Measurements from ENCODE around the gene FLNB.
A peak's percentile ranks its signal among the peaks of the same experiment; 100 is the strongest.

FLNB gene

DNA sequence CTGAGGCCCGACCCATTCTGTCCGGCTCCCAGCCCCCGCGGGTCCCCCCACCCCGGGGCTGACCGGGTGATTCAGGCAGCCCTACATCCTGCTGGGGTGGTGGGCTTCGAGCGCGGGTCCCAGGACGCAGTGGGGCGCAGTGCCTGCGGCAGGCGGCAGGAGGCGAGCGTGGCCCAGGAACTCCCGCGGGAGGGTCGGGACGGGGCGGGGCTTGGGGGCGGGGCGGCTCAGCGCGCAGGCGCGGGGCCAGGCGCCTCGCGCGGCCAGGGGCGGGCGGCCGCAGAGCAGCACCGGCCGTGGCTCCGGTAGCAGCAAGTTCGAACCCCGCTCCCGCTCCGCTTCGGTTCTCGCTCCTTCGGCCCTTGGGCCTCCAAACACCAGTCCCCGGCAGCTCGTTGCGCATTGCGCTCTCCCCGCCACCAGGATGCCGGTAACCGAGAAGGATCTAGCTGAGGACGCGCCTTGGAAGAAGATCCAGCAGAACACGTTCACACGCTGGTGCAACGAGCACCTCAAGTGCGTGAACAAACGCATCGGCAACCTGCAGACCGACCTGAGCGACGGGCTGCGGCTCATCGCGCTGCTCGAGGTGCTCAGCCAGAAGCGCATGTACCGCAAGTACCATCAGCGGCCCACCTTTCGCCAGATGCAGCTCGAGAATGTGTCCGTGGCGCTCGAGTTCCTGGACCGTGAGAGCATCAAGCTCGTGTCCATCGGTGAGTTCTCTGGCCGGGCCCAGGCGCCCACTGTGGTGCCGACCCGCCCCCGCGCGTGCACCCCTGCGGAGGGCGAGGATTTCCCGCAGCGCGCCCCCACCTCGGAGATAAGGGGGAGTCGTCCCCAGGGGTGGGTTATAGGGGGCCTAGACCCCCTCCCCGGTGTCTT, at the start of gene FLNB:
Gene FLNB (plus strand): TSS at position 282 of the 885 bp plus-strand sequence. CDS start 143 bp downstream, at position 425.
- H3K9me3 ChIP-seq (ENCODE audit: insufficient read depth, low read depth, low read length): no peaks in the 10 kb centered on the region
- no peaks in the 10 kb centered on the region for H3K27me3 ChIP-seq (ENCODE audit: insufficient read depth, low read length)
- H3K4me1 ChIP-seq (ENCODE audit: insufficient read depth, low read length): peaks cover 11% of the 10 kb centered on the region
- peak within 1 kb of the TSS; percentile 88 for H3K9ac ChIP-seq (ENCODE audit: low read depth, low read length)
- H3K36me3 ChIP-seq (ENCODE audit: insufficient read depth, low read depth, low read length): no peaks in the 10 kb centered on the region
- H3K27ac ChIP-seq (ENCODE audit: low read length): peak within 1 kb of the TSS; percentile 40
- peak within 1 kb of the TSS; percentile 93 for H3K4me3 ChIP-seq (ENCODE audit: low read length)

DNA sequence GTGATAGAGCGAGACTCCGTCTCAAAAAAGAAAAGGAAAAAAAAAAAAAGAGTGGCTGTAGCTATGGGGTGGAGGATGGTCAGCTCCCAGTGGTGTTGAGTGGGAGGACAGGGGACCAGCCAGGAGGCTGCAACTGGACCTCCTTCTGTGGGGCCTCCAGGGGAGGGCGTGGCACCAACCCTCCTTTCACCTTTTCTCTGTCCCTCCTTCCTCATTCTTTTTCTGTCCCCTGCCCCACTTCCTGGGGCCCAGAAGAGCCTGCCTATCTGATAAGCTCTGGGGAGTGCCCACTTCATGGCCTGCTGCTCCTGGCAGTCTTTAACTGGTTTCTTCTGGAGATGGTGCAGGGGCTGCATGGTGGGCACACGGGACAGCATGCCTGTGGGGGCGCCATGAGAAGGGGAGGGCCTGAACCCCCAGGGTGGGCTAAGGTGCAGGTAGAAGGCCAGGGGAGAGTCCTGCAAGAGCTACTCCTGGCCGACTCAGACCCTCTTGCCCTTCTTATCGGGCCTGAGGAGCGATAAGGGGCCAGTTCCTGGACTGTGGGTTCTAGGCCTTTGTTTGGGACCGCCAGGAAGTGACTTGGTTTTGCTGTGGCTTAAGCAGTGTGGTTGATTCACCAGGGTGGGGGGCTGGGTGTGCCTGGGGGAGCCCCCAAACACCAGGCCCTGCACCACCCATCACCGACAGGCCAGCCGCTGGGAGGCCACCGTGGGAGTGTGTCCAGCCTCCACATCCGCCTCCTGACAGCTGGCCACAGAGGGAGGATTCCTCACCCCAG, 49.4 kb upstream of the FLNB start:
- Histone ChIP-seq H3K4me3 (ENCODE audit: low read length) (no peak overlapping the region), H3K36me3 (ENCODE audit: insufficient read depth, low read depth, low read length) (no peaks in the 10 kb centered on the region), H3K9ac (ENCODE audit: low read depth, low read length) (no peak overlapping the region), H3K27ac (ENCODE audit: low read length) (no peak overlapping the region), H3K27me3 (ENCODE audit: insufficient read depth, low read length) (no peaks in the 10 kb centered on the region), H3K9me3 (ENCODE audit: insufficient read depth, low read depth, low read length) (no peaks in the 10 kb centered on the region), H3K4me1 (ENCODE audit: insufficient read depth, low read length) (0 out of 2 replicates have a peak, but pooled peaks cover 3% of the 10 kb centered on the region)

GRCh38 chr3:57959423-57960173, 48.6 kb upstream of the FLNB start:
- Histone ChIP-seq H3K27me3 (ENCODE audit: insufficient read depth, low read length) (no peaks in the 10 kb centered on the region), H3K36me3 (ENCODE audit: insufficient read depth, low read depth, low read length) (no peaks in the 10 kb centered on the region), H3K27ac (ENCODE audit: low read length) (no peak overlapping the region), H3K4me1 (ENCODE audit: insufficient read depth, low read length) (0 out of 2 replicates have a peak, but pooled peaks cover 3% of the 10 kb centered on the region), H3K4me3 (ENCODE audit: low read length) (no peak overlapping the region), H3K9me3 (ENCODE audit: insufficient read depth, low read depth, low read length) (no peaks in the 10 kb centered on the region), H3K9ac (ENCODE audit: low read depth, low read length) (no peak overlapping the region; the same call in 1 of the 2 replicates)

DNA sequence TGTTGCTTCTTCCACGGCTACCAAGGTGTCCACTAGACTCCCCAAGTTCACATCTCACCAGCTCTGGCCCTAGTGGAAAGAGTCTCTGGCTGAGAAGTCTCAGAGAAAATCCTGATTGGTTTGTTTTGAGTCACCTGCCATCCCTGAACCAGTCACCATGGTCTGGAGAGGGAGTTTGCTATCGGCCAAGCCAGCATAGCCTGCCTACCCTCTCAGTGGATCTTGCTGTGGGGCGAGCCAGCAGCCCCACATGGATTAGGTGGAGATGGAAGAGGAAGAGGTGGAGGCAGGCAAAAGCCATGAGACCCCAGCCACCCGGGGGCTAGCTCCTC, 48.1 kb upstream of the FLNB start:
- Histone ChIP-seq H3K4me3 (ENCODE audit: low read length) (no peak overlapping the region), H3K9ac (ENCODE audit: low read depth, low read length) (no peak overlapping the region; the same call in 1 of the 2 replicates), H3K27ac (ENCODE audit: low read length) (no peak overlapping the region), H3K36me3 (ENCODE audit: insufficient read depth, low read depth, low read length) (no peaks in the 10 kb centered on the region), H3K27me3 (ENCODE audit: insufficient read depth, low read length) (no peaks in the 10 kb centered on the region), H3K4me1 (ENCODE audit: insufficient read depth, low read length) (0 out of 2 replicates have a peak, but pooled peaks cover 3% of the 10 kb centered on the region), H3K9me3 (ENCODE audit: insufficient read depth, low read depth, low read length) (no peaks in the 10 kb centered on the region)

- Histone ChIP-seq H3K4me1 (ENCODE audit: insufficient read depth, low read length) (0 out of 2 replicates have a peak, but pooled peaks cover 3% of the 10 kb centered on the region), H3K27me3 (ENCODE audit: insufficient read depth, low read length) (no peaks in the 10 kb centered on the region), H3K27ac (ENCODE audit: low read length) (no peak overlapping the region), H3K4me3 (ENCODE audit: low read length) (no peak overlapping the region), H3K9ac (ENCODE audit: low read depth, low read length) (no peak overlapping the region), H3K36me3 (ENCODE audit: insufficient read depth, low read depth, low read length) (no peaks in the 10 kb centered on the region), H3K9me3 (ENCODE audit: insufficient read depth, low read depth, low read length) (no peaks in the 10 kb centered on the region)
Measured at GRCh38 chr3:57961177-57961827, 46.9 kb upstream of the FLNB start.

GRCh38 chr3:57961828-57962447, 46.3 kb upstream of the FLNB start:
- H3K4me1 ChIP-seq (ENCODE audit: insufficient read depth, low read length): 0 out of 2 replicates have a peak, but pooled peaks cover 3% of the 10 kb centered on the region
- no peaks in the 10 kb centered on the region for H3K27me3 ChIP-seq (ENCODE audit: insufficient read depth, low read length)
- no peak overlapping the region for H3K4me3 ChIP-seq (ENCODE audit: low read length)
- H3K27ac ChIP-seq (ENCODE audit: low read length): no peak overlapping the region
- H3K36me3 ChIP-seq (ENCODE audit: insufficient read depth, low read depth, low read length): no peaks in the 10 kb centered on the region
- no peaks in the 10 kb centered on the region for H3K9me3 ChIP-seq (ENCODE audit: insufficient read depth, low read depth, low read length)
- H3K9ac ChIP-seq (ENCODE audit: low read depth, low read length): no peak overlapping the region

GRCh38 chr3:57962448-57962834, 45.8 kb upstream of the FLNB start:
- Histone ChIP-seq H3K27ac (ENCODE audit: low read length) (no peak overlapping the region), H3K27me3 (ENCODE audit: insufficient read depth, low read length) (no peaks in the 10 kb centered on the region)

GRCh38 chr3:57963811-57964346, 44.3 kb upstream of the FLNB start:
- no peaks in the 10 kb centered on the region for H3K9me3 ChIP-seq (ENCODE audit: insufficient read depth, low read depth, low read length)
- no peak overlapping the region for H3K4me3 ChIP-seq (ENCODE audit: low read length)
- no peaks in the 10 kb centered on the region for H3K27me3 ChIP-seq (ENCODE audit: insufficient read depth, low read length)
- no peak overlapping the region for H3K9ac ChIP-seq (ENCODE audit: low read depth, low read length)
- no peaks in the 10 kb centered on the region for H3K36me3 ChIP-seq (ENCODE audit: insufficient read depth, low read depth, low read length)
- H3K27ac ChIP-seq (ENCODE audit: low read length): no peak overlapping the region
- 0 out of 2 replicates have a peak, but pooled peaks cover 3% of the 10 kb centered on the region for H3K4me1 ChIP-seq (ENCODE audit: insufficient read depth, low read length)

More at GRCh38 chr3:57962448-57962834, 45.8 kb upstream of the FLNB start:
- H3K4me1 ChIP-seq (ENCODE audit: insufficient read depth, low read length): 0 out of 2 replicates have a peak, but pooled peaks cover 3% of the 10 kb centered on the region
- H3K9me3 ChIP-seq (ENCODE audit: insufficient read depth, low read depth, low read length): no peaks in the 10 kb centered on the region
- H3K36me3 ChIP-seq (ENCODE audit: insufficient read depth, low read depth, low read length): no peaks in the 10 kb centered on the region
- no peak overlapping the region for H3K4me3 ChIP-seq (ENCODE audit: low read length)
- H3K9ac ChIP-seq (ENCODE audit: low read depth, low read length): no peak overlapping the region

DNA sequence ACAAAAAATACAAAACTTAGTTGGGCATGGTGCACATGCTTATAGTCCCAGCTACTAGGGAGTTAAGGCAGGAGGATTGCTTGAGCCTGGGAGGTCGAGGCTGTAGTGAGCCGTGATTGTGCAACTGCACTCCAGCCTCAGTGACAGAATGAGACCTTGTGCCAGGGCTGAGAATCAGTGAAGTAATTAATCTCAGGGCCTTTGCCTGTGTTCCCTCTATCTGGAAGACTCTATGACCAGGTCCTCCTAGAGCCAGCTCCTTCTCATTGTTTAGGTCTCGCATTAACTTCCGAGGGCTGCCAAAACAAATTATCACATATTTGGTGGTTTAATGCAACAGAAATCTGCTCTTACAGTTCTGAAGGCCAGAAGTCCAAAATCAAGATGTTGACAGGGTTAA, 41.4 kb upstream of the FLNB start:
- Histone ChIP-seq H3K9ac (ENCODE audit: low read depth, low read length) (no peak overlapping the region), H3K4me1 (ENCODE audit: insufficient read depth, low read length) (peaks cover 7% of the 10 kb centered on the region; the same call in 1 of the 2 replicates), H3K36me3 (ENCODE audit: insufficient read depth, low read depth, low read length) (no peaks in the 10 kb centered on the region), H3K4me3 (ENCODE audit: low read length) (no peak overlapping the region), H3K9me3 (ENCODE audit: insufficient read depth, low read depth, low read length) (no peaks in the 10 kb centered on the region), H3K27me3 (ENCODE audit: insufficient read depth, low read length) (no peaks in the 10 kb centered on the region), H3K27ac (ENCODE audit: low read length) (no peak overlapping the region)

DNA sequence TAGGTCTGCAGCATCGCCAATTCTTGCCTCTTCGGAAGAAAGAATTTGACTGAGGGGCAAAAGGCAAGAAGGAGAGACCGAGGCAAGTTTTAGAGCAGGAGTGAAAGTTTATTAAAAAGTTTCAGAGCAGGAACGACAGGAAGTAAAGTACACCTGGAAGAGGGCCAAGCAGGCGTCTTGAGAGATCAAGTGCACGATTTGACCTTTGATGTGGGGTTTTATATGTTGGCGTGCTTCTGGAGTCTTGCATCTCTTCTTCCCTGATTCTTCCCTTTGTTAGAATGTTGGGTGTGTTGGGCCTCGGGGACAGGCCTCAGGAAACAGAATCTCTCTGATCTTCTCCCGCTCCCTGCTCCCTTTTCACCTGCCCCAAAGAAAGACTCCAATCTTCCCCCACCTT, 40.6 kb upstream of the FLNB start:
- H3K9ac ChIP-seq (ENCODE audit: low read depth, low read length): no peak overlapping the region
- H3K27ac ChIP-seq (ENCODE audit: low read length): no peak overlapping the region
- no peak overlapping the region for H3K4me3 ChIP-seq (ENCODE audit: low read length)
- no peaks in the 10 kb centered on the region for H3K27me3 ChIP-seq (ENCODE audit: insufficient read depth, low read length)
- no peaks in the 10 kb centered on the region for H3K9me3 ChIP-seq (ENCODE audit: insufficient read depth, low read depth, low read length)
- H3K4me1 ChIP-seq (ENCODE audit: insufficient read depth, low read length): peaks cover 7% of the 10 kb centered on the region; the same call in 1 of the 2 replicates
- H3K36me3 ChIP-seq (ENCODE audit: insufficient read depth, low read depth, low read length): no peaks in the 10 kb centered on the region
